Tibial artery (tissue), 4 donors: Measurements from ENCODE around the gene ALG14.

Source experiments
- DNase-seq, 2 donors: peaks; one replicate each; pipeline ENCODE4 v3.0.0-alpha.2; 2019
- H3K27ac ChIP-seq, 2 donors: fragments of 200-600 bp; sonication (generic) in 1 of 2; 1 replicate in 1 of 2; 2 replicates in 1 of 2; pipeline ENCODE4 v1.5.1; 2018 to 2019; ENCODE audit warnings: mild to moderate bottlenecking in 1 of 2
- H3K27me3 ChIP-seq, 2 donors: fragments of 200-600 bp; sonication (generic) in 1 of 2; one replicate each; pipeline versions ENCODE4 v1.5.1 to v1.6.0; 2016 to 2019
- H3K36me3 ChIP-seq, 3 donors: fragments of 200-600 bp; sonication (generic) in 2 of 3; one replicate each; pipeline ENCODE4 v1.5.1; 2016 to 2019; ENCODE audit warnings: mild to moderate bottlenecking in 2 of 3
- H3K4me1 ChIP-seq, 4 donors: fragments of 200-600 bp; sonication (generic) in 2 of 4; 1 replicate in 3 of 4; 2 replicates in 1 of 4; pipeline ENCODE4 v1.5.1; 2016 to 2019
- H3K4me3 ChIP-seq, 2 donors: fragments of 200-600 bp; sonication (generic) in 1 of 2; 1 replicate in 1 of 2; 2 replicates in 1 of 2; pipeline ENCODE4 v1.5.1; 2018 to 2019; ENCODE audit warnings: mild to moderate bottlenecking in 2 of 2
- H3K9me3 ChIP-seq, 3 donors: fragments of 200-600 bp; sonication (generic) in 1 of 3; one replicate each; pipeline ENCODE4 v1.5.1; 2016 to 2019
- intact Hi-C: fragments of 100-400 bp; cut with DNase I; formaldehyde crosslinking; loops from one replicate; pipeline ENCODE4 v1.15.0; 2023; ENCODE audit warnings: low total_unique reads
- TF ChIP-seq, protein P1 (sequence below), 2 experiments: fragments of 200-600 bp in 1 of 2; fragments of 450-650 bp in 1 of 2; IDR thresholded peaks; one replicate each; pipeline ENCODE4 v1.5.1; 2017 to 2019; ENCODE audit warnings: antibody characterized with exemption in 2 of 2, mild to moderate bottlenecking in 1 of 2, moderate library complexity in 1 of 2

The ALG14 gene

DNA sequence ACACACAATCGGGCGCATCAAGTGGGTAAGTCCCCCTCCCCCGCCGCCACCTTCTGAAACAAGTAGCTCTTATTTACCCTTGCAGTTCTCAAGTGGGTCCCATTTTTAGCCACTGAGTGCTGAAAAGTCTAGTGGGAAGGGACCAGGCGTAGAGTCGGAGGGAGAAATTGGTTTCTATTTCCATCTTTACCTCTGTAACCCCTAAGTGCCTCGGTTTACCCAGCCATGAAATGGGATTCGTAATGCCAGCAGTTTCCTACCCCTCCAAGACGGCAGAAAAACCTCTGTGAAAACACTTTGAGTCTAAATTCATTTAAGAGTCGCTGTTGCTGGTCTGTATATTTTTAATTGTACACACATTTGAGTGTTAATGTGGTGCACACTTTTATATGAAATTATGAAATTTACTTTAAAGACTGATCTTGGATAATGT, 45.3 kb upstream of the ALG14 start:
- no peaks in the 10 kb centered on the region for H3K27me3 ChIP-seq
- peak overlapping the region; percentile 76 to 81 for H3K27ac ChIP-seq
- H3K36me3 ChIP-seq = no peaks in the 10 kb centered on the region
- DNase-seq = no peak
- no peaks in the 10 kb centered on the region for H3K9me3 ChIP-seq
- TF ChIP-seq, protein P1, sequence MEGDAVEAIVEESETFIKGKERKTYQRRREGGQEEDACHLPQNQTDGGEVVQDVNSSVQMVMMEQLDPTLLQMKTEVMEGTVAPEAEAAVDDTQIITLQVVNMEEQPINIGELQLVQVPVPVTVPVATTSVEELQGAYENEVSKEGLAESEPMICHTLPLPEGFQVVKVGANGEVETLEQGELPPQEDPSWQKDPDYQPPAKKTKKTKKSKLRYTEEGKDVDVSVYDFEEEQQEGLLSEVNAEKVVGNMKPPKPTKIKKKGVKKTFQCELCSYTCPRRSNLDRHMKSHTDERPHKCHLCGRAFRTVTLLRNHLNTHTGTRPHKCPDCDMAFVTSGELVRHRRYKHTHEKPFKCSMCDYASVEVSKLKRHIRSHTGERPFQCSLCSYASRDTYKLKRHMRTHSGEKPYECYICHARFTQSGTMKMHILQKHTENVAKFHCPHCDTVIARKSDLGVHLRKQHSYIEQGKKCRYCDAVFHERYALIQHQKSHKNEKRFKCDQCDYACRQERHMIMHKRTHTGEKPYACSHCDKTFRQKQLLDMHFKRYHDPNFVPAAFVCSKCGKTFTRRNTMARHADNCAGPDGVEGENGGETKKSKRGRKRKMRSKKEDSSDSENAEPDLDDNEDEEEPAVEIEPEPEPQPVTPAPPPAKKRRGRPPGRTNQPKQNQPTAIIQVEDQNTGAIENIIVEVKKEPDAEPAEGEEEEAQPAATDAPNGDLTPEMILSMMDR (IDR thresholded peaks at IDR 0.05) = no peak
- peaks cover 0 to 20% (median 7%) of the 10 kb centered on the region in 4 donors for H3K4me1 ChIP-seq
- H3K4me3 ChIP-seq = peak overlapping the region; percentile 87
- intact Hi-C loops = loop anchor here (5.0 kb wide), 1 partner anchor 114 kb away; the partner anchor contains the start of gene RWDD3

DNA sequence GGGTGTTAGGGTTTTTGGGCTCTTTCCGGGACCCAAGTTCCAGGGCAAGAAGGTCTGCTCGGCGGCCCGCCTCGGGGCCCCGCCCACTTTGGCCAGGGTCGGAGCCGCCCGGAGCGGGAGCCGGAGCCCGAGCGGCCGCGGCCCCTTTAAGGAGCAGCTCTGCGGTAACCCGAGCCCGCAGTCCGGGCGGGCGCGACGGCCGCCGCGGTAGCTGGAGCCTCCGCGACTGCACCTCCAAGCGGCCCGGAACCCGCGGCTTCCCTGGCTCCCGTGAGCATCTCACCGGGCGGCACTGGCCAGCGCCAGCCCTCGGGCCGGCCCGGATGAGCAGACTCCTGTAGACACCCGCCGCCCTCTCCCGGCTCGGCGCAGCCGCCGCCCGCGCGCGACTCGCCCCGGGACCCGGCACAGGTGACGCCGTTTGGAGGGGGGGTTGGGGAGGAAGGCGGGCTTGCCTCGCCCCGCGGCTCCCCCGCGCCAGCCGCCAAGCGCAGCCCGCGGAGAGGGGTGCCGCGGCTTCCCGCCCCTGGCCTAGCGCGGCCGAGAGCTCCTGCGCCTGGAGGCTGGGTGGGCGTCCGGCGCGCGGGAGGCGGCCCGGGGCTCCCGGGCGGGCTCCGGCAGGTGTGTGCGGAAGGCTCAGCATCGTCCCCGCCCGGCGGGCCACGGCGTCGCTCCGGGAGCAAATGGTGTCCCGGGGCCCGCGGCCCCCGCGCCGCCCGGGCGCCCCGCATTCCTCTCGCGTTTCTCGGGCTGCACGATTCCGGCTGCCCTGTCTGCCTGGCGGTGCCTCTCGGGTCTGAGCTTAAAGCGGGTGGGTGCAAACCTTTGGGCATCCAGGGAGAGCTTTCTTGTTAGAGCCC, 44.7 kb upstream of the ALG14 start, which contains the start of gene TLCD4:
TSS of gene TLCD4 (plus strand) at position 149 of the 860 bp plus-strand sequence. CDS start 26,547 bp downstream, outside the sequence.
- H3K4me1 ChIP-seq = peaks cover 0 to 20% (median 7%) of the 10 kb centered on the region in 4 donors
- intact Hi-C loops = loop anchor here (5.0 kb wide), 1 partner anchor 115 kb away; the partner anchor contains the start of gene RWDD3
- TF ChIP-seq, protein P1 (IDR thresholded peaks at IDR 0.05) = no peak
- H3K27me3 ChIP-seq = no peaks in the 10 kb centered on the region
- H3K9me3 ChIP-seq = no peaks in the 10 kb centered on the region
- peak within 1 kb of the TSS; percentile 76 to 81 for H3K27ac ChIP-seq
- peak; percentile 28 to 77 for DNase-seq
- peak within 1 kb of the TSS; percentile 87 for H3K4me3 ChIP-seq
- H3K36me3 ChIP-seq = no peaks in the 10 kb centered on the region

DNA sequence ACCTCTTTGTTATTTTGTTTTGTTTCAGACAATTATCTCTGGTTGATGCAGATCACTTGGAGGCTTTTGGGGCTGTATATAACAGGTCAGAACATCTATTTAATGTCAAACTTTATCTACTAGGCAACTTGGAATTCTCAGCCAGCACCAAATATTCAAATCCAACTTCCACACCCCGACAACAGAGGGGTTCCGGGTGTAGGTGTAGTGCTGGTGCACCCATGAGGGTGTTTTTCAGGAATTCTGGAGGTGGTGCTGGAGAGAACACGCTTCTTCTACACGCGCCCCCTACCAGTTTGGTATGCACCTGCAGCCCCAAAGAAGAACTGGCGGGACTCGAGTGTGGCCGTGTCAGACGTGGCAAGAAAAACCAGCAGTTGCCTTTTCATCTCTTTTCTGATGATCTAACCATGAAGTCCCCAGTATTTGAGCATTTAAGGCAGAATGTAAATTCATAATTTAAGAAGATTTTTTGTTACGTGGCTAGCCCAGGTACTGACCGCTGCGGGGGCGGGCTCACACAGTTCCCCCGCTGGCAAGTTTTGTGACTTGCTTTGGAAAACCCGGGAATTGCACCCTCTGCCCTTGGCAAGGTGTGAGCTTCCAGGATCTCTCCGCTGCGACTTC, 43.9 kb upstream of the ALG14 start:
- Histone ChIP-seq H3K4me3 (peak overlapping the region; percentile 87), H3K27ac (peak overlapping the region; percentile 76 to 81), H3K4me1 (peaks cover 0 to 20% (median 7%) of the 10 kb centered on the region in 4 donors), H3K9me3 (no peaks in the 10 kb centered on the region), H3K27me3 (no peaks in the 10 kb centered on the region), H3K36me3 (no peaks in the 10 kb centered on the region)
- TF ChIP-seq, protein P1 (IDR thresholded peaks at IDR 0.05) = peak; percentile 63
- DNase-seq = peak; percentile 35 to 68
- intact Hi-C loops = loop anchor here (5.0 kb wide), 1 partner anchor 116 kb away; the partner anchor contains the start of gene RWDD3

DNA sequence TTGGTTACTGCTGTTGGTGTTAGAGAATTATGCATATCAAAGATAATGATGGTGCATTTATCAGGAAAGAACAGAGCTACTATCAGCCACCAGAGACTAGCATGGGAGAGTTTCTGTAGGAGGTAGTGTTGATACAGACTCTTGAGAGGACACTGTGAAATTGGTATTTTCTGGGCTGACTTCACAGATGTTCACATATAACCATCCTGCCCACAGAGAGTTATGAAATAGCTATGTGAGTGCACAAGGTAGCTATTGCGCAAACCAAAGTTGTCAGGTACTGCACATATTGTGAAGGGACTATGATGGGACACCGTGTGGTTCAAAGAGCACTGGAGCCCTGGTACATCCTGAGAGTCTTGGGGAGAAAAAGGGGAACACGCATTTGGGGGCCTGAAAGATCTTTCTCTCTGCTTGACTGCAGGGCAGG, 43.0 kb upstream of the ALG14 start:
- no peak overlapping the region for H3K27ac ChIP-seq
- no peaks in the 10 kb centered on the region for H3K9me3 ChIP-seq
- no peak for DNase-seq
- H3K27me3 ChIP-seq = no peaks in the 10 kb centered on the region
- H3K36me3 ChIP-seq = no peaks in the 10 kb centered on the region
- no peak overlapping the region for H3K4me3 ChIP-seq
- peaks cover 0 to 20% (median 7%) of the 10 kb centered on the region in 4 donors for H3K4me1 ChIP-seq
- intact Hi-C loops = loop anchor here (5.0 kb wide), 1 partner anchor 117 kb away; the partner anchor contains the start of gene RWDD3
- TF ChIP-seq, protein P1 (IDR thresholded peaks at IDR 0.05) = no peak

DNA sequence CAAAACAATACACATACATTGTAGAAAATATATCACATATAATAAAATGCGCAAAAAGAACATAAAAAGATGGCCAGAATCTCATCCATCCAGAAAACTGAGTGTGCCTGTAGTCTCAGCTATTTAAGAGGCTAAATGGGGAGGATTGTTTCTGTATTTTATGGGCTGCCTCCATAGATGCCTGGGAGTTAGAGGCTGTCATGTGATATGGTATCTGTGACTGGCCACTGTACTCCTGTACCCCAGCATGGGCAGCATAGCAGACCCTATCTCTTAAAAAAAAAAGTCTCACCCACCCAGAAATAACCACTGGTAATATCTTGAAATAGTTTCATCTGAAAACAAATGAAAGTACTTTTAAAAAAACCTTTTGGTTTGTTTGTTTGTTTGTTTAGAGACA, 40.9 kb upstream of the ALG14 start:
- Histone ChIP-seq H3K9me3 (no peaks in the 10 kb centered on the region), H3K4me3 (no peak overlapping the region), H3K4me1 (peaks cover 0 to 9% (median 4%) of the 10 kb centered on the region in 4 donors), H3K36me3 (no peaks in the 10 kb centered on the region), H3K27ac (no peak overlapping the region), H3K27me3 (no peaks in the 10 kb centered on the region)
- DNase-seq = no peak
- TF ChIP-seq, protein P1 (IDR thresholded peaks at IDR 0.05) = no peak
- intact Hi-C loops = no loop called here
